IMR-90 (cell line): ENCODE data around the gene DAD1. TPM values are rescaled to one million over a fixed set of nuclear protein-coding genes. Genes with fewer than 3 reads are reported as not detected.
A peak's percentile ranks its signal among the peaks of the same experiment; 100 is the strongest.

Experiments
- ATAC-seq: fragments of 200-7000 bp; cut with Tn5 transposase; 2 replicates; pipeline ENCODE4 v1.9.1; 2020; ENCODE audit warnings: low read depth, mild to moderate bottlenecking, moderate library complexity
- BruUV-seq: library from RNA; stranded (reverse); fragments of 400-500 nt; replicated peaks from 2 replicates; lab custom pipeline; 2021; lab: Mats Ljungman, UMichigan
- CTCF ChIA-PET: fragments of 300-600 bp; formaldehyde crosslinking; extraction: SDS; loops from one replicate; lab custom pipeline; 2021; ENCODE audit warnings: antibody characterized with exemption; lab: Yijun Ruan, JAX
- POLR2A ChIA-PET: fragments of 300-600 bp; sonication (Branson Sonifier 250); formaldehyde crosslinking; loops from one replicate; lab custom pipeline; 2022; ENCODE audit warnings: antibody characterized with exemption; ENCODE audit not compliant: unreplicated experiment; lab: Charles Lee
- DNase-seq: peaks from one replicate; pipeline ENCODE4 v3.0.0; 2013
- H2AFZ ChIP-seq: replicated peaks from 2 replicates; pipeline ENCODE3; 2013; ENCODE audit warnings: low read length, mild to moderate bottlenecking; ENCODE audit not compliant: poor library complexity
- H2AK5ac ChIP-seq: 2 replicates; pipeline ENCODE4 v1.6.1; 2013; ENCODE audit warnings: low read depth, low read length, inconsistent platforms
- H2AK9ac ChIP-seq: replicated peaks from 2 replicates; pipeline ENCODE3; 2013; ENCODE audit warnings: mild to moderate bottlenecking, low read depth, low read length, moderate library complexity; ENCODE audit not compliant: poor library complexity
- H2BK120ac ChIP-seq: 2 replicates; pipeline ENCODE4 v1.6.1; 2013; ENCODE audit warnings: low read depth, low read length, inconsistent platforms
- H2BK15ac ChIP-seq: 3 replicates; pipeline ENCODE4 v1.6.1; 2013; ENCODE audit warnings: low read depth, low read length, inconsistent platforms
- H2BK20ac ChIP-seq: 2 replicates; pipeline ENCODE4 v1.6.1; 2013; ENCODE audit warnings: low read depth, mild to moderate bottlenecking, inconsistent platforms, low read length, moderate library complexity
- H2BK5ac ChIP-seq: 2 replicates; pipeline ENCODE4 v1.6.1; 2013; ENCODE audit warnings: mild to moderate bottlenecking, low read depth, low read length, inconsistent platforms; ENCODE audit not compliant: poor library complexity, severe bottlenecking
- H3K14ac ChIP-seq: replicated peaks from 2 replicates; pipeline ENCODE4 v1.6.1; 2013; ENCODE audit warnings: low read depth, low read length, inconsistent platforms
- H3K18ac ChIP-seq: 2 replicates; pipeline ENCODE4 v1.6.1; 2013; ENCODE audit warnings: low read depth, low read length, control low read depth
- H3K23ac ChIP-seq: 2 replicates; pipeline ENCODE4 v1.6.1; 2013; ENCODE audit warnings: low read depth, low read length, inconsistent platforms
- H3K27ac ChIP-seq: 2 replicates; pipeline ENCODE4 v1.5.1; 2013; ENCODE audit warnings: mild to moderate bottlenecking, control low read depth, low read length; ENCODE audit not compliant: insufficient read depth
- H3K27me3 ChIP-seq: 2 replicates; pipeline ENCODE4 v1.6.1; 2013; ENCODE audit warnings: low read length; ENCODE audit not compliant: control insufficient read depth, insufficient read depth
- H3K36me3 ChIP-seq: 2 replicates; pipeline ENCODE4 v1.6.1; 2013; ENCODE audit warnings: low read length, mixed read lengths; ENCODE audit not compliant: control insufficient read depth, insufficient read depth
- H3K4ac ChIP-seq: 2 replicates; pipeline ENCODE4 v1.6.1; 2013; ENCODE audit warnings: low read depth, low read length, inconsistent platforms
- H3K4me1 ChIP-seq: 2 replicates; pipeline ENCODE4 v1.6.1; 2013; ENCODE audit warnings: low read length, mixed read lengths; ENCODE audit not compliant: control insufficient read depth, insufficient read depth
- H3K4me2 ChIP-seq: 2 replicates; pipeline ENCODE4 v1.6.1; 2013; ENCODE audit warnings: low read depth, mild to moderate bottlenecking, control low read depth, low read length, moderate library complexity
- H3K4me3 ChIP-seq: 2 replicates; pipeline ENCODE4 v1.5.1; 2013; ENCODE audit warnings: low read depth, mild to moderate bottlenecking, control low read depth, low read length, moderate library complexity; ENCODE audit not compliant: insufficient read depth
- H3K56ac ChIP-seq: 2 replicates; pipeline ENCODE4 v1.6.1; 2013; ENCODE audit warnings: low read length, inconsistent platforms; ENCODE audit not compliant: insufficient read depth; ENCODE audit errors: extremely low read depth
- H3K79me1 ChIP-seq, 2 experiments: 2 replicates each; pipeline ENCODE4 v1.6.1; 2013; ENCODE audit warnings: low read length in 2 of 2, inconsistent platforms in 1 of 2, low read depth in 1 of 2
- H3K9ac ChIP-seq: 2 replicates; pipeline ENCODE4 v1.6.1; 2013; ENCODE audit warnings: low read depth, low read length, control low read depth
- H3K9me1 ChIP-seq: 2 replicates; pipeline ENCODE4 v1.6.1; 2013; ENCODE audit warnings: low read length, inconsistent platforms; ENCODE audit not compliant: insufficient read depth
- H3K9me3 ChIP-seq: 2 replicates; pipeline ENCODE4 v1.6.1; 2013; ENCODE audit warnings: low read length; ENCODE audit not compliant: control insufficient read depth, insufficient read depth
- H4K20me1 ChIP-seq: 2 replicates; pipeline ENCODE4 v1.6.1; 2013; ENCODE audit warnings: low read length, inconsistent platforms; ENCODE audit not compliant: insufficient read depth
- H4K5ac ChIP-seq: 2 replicates; pipeline ENCODE4 v1.6.1; 2013; ENCODE audit warnings: mild to moderate bottlenecking, low read depth, low read length, control low read depth
- H4K8ac ChIP-seq, 2 experiments: 2 replicates each; pipeline ENCODE4 v1.6.1; 2013; ENCODE audit warnings: low read depth in 2 of 2, low read length in 2 of 2, control low read depth in 1 of 2, inconsistent platforms in 1 of 2
- H4K91ac ChIP-seq: 2 replicates; pipeline ENCODE4 v1.6.1; 2013; ENCODE audit warnings: low read depth, low read length, inconsistent platforms; ENCODE audit not compliant: insufficient read depth
- BHLHE40 ChIP-seq: fragments of 150-350 bp; IDR thresholded peaks from 2 replicates; pipeline ENCODE4 v1.6.1; 2016; ENCODE audit warnings: mild to moderate bottlenecking, low read depth, low read length
- CEBPB ChIP-seq: IDR thresholded peaks from 2 replicates; pipeline ENCODE4 v1.6.1; 2012; ENCODE audit warnings: low read depth, low read length, improper control_type of control experiment
- CTCF ChIP-seq: conservative IDR thresholded peaks from 2 replicates; pipeline ENCODE4 v1.5.1; 2012; ENCODE audit warnings: mild to moderate bottlenecking, low read depth, low read length, improper control_type of control experiment
- ELK1 ChIP-seq: fragments of 150-350 bp; IDR thresholded peaks from 2 replicates; pipeline ENCODE4 v1.6.1; 2016; ENCODE audit warnings: low read depth, mild to moderate bottlenecking, low read length, moderate library complexity, borderline replicate concordance
- FOS ChIP-seq: fragments of 150-350 bp; IDR thresholded peaks from 2 replicates; pipeline ENCODE4 v1.6.1; 2016; ENCODE audit warnings: low read depth, low read length
- MAFK ChIP-seq: IDR thresholded peaks from 2 replicates; pipeline ENCODE4 v1.6.1; 2012; ENCODE audit warnings: low read depth, low read length, improper control_type of control experiment
- MXI1 ChIP-seq: IDR thresholded peaks from 2 replicates; pipeline ENCODE4 v1.6.1; 2012; ENCODE audit warnings: low read depth, mild to moderate bottlenecking, low read length, moderate library complexity, borderline replicate concordance
- NFE2L2 ChIP-seq: fragments of 150-350 bp; IDR thresholded peaks from 2 replicates; pipeline ENCODE4 v1.6.1; 2016; ENCODE audit warnings: low read depth, mild to moderate bottlenecking, low read length
- RCOR1 ChIP-seq: IDR thresholded peaks from 2 replicates; pipeline ENCODE4 v1.6.1; 2012; ENCODE audit warnings: mild to moderate bottlenecking, low read length, improper control_type of control experiment; ENCODE audit not compliant: insufficient replicate concordance
- RFX5 ChIP-seq: IDR thresholded peaks from 2 replicates; pipeline ENCODE4 v1.8.0; 2012; ENCODE audit warnings: low read depth, mild to moderate bottlenecking, low read length, moderate library complexity
- SMC3 ChIP-seq: fragments of 150-350 bp; IDR thresholded peaks from 2 replicates; pipeline ENCODE4 v1.6.1; 2016; ENCODE audit warnings: low read depth, mild to moderate bottlenecking, antibody characterized with exemption, low read length, moderate library complexity
- USF2 ChIP-seq: fragments of 150-350 bp; IDR thresholded peaks from 2 replicates; pipeline ENCODE4 v1.6.1; 2017; ENCODE audit warnings: mild to moderate bottlenecking, antibody characterized with exemption, low read length, low read depth
- WGBS, 2 experiments: methylation state at CpG; one replicate each; pipeline versions ENCODE4 v1.1.5 to v1.1.7; 2013; ENCODE audit warnings: missing lambda C conversion rate in 2 of 2; ENCODE audit not compliant: insufficient read length in 1 of 2; ENCODE audit errors: extremely low coverage in 2 of 2; 5-methylcytosine and 5-hydroxymethylcytosine counted together
- dilution Hi-C: fragments of 300-500 bp; cut with HindIII; formaldehyde crosslinking; loops from one replicate; pipeline ENCODE4 v1.14.3; 2018; ENCODE audit warnings: low sequenced_read_pairs; ENCODE audit not compliant: unreplicated experiment
- in situ Hi-C: fragments of 300-500 bp; cut with MboI; formaldehyde crosslinking; loops from 3 replicates; pipeline ENCODE4 v1.14.3; 2019; ENCODE audit warnings: low sequenced_read_pairs, inconsistent platforms, mixed read lengths
- intact Hi-C: fragments of 100-400 bp; cut with micrococcal nuclease; formaldehyde crosslinking; loops from 2 replicates; pipeline ENCODE4 v1.10.0; 2022
- polyA plus RNA-seq, 3 experiments: library from polyadenylated mRNA; depleted of rRNA; stranded (reverse); fragments of >200 nt; gene quantifications; 2 replicates each; pipeline ENCODE4 v1.2.3, GENCODE V29; 2012; ENCODE audit warnings: low replicate concordance in 1 of 3
- total RNA-seq: library from RNA; depleted of rRNA; stranded (reverse); fragments of >200 nt; gene quantifications from 2 replicates; pipeline ENCODE4 v1.2.3, GENCODE V29; 2012

The DAD1 gene
- total and polyA plus RNA-seq, 2 of the 4 experiments (the other 2 are of a cell fraction), result 396 to 496 TPM

DNA sequence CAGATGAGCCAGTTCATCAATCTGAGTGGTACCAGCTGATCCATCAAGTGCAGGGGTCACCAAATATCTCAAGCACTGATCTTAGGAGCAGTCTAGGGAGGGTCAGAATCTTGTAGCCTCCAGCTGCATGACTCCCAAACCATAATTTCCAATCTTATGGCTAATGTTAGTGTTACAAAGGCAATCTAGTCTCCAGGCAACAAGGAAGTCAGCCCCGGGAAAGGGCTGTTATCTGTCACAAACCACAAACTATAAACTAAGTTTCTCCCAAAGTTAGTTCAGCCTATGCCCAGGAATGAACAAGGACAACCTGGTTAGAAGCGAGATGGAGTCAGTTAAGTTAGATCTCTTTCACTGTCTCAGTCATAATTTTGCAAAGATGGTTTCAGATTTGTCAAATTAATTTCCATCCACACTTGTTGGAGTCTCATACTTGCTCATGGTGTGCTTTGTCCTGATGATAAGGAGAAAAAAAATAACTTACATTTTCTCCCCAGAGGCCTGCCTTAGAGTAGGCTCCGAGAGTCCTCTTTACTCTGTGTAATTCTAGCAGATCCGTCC lies 5.2 kb upstream of the DAD1 start:
- peaks cover 8% of the 10 kb centered on the region for H3K9me1 ChIP-seq
- H3K27me3 ChIP-seq, result no peaks in the 10 kb centered on the region; the same call in 1 of the 2 replicates
- H3K56ac ChIP-seq, result no peak overlapping the region
- peak overlapping the region; percentile 9; the same call in 1 of the 2 replicates for H2BK120ac ChIP-seq
- no peak overlapping the region for H2BK15ac ChIP-seq
- no peak overlapping the region for H3K9ac ChIP-seq
- no peak overlapping the region for H2AK5ac ChIP-seq
- H3K36me3 ChIP-seq, result no peaks in the 10 kb centered on the region
- H3K4me2 ChIP-seq, result no peak overlapping the region
- H3K18ac ChIP-seq, result no peak overlapping the region
- peaks cover 3% of the 10 kb centered on the region for H3K4me1 ChIP-seq
- H4K20me1 ChIP-seq, result no peaks in the 10 kb centered on the region
- intact Hi-C loops, result no loop called here
- no peak overlapping the region for H3K14ac ChIP-seq
- no TSS peak for BruUV-seq
- no peak overlapping the region for H3K23ac ChIP-seq
- H4K91ac ChIP-seq, result no peak overlapping the region
- WGBS, 2 experiments, result no CpG with 5 or more reads among the region's 4 CpGs
- H3K27ac ChIP-seq, result no peak overlapping the region
- H3K4me3 ChIP-seq, result no peak overlapping the region
- no peak for TF ChIP-seq RCOR1
- TF ChIP-seq MXI1, result no peak
- TF ChIP-seq NFE2L2, result no peak
- no peak for TF ChIP-seq USF2
- TF ChIP-seq FOS, result no peak
- no peak for TF ChIP-seq ELK1
- TF ChIP-seq CEBPB, result no peak
- TF ChIP-seq RFX5, result no peak
- TF ChIP-seq MAFK, result no peak
- no peak for TF ChIP-seq CTCF
- TF ChIP-seq SMC3, result no peak
- no peak for TF ChIP-seq BHLHE40
- H3K9me3 ChIP-seq, result no peaks in the 10 kb centered on the region
- H4K8ac ChIP-seq, result peak overlapping the region in 1 of 2 experiments; percentile 12; a peak in 1 of 4 replicates
- no peak overlapping the region for H2BK5ac ChIP-seq
- ATAC-seq, result no peak
- POLR2A ChIA-PET, result no interaction called here
- no peak overlapping the region for H2BK20ac ChIP-seq
- dilution Hi-C loops, result no loop called here
- H4K5ac ChIP-seq, result no peak overlapping the region
- H3K79me1 ChIP-seq, result peaks cover under 1 to 9% of the 10 kb centered on the region in 2 experiments
- in situ Hi-C loops, result no loop called here
- H3K4ac ChIP-seq, result no peak overlapping the region
- no peak overlapping the region for H2AK9ac ChIP-seq
- peak overlapping the region; percentile 24 for H2AFZ ChIP-seq
- peak; percentile 62 for DNase-seq
- CTCF ChIA-PET, result interaction anchor here (2.2 kb wide), 1 partner anchor 24 kb away, joined by 6 read pairs; no protein-coding TSS in a partner anchor
